Left cardiac atrium (tissue), 4 donors: Measurements from ENCODE around the gene SCUBE1. TPM values are rescaled to one million over a fixed set of nuclear protein-coding genes. Genes with fewer than 3 reads are reported as not detected.

Source experiments
- ATAC-seq, 2 donors: fragments of 200-7000 bp; cut with Tn5 transposase; one replicate each; pipeline ENCODE4 v1.9.1; 2020; ENCODE audit warnings: mild to moderate bottlenecking in 2 of 2, moderate library complexity in 2 of 2
- DNase-seq: peaks from one replicate; pipeline ENCODE4 v3.0.0-alpha.2; 2020
- intact Hi-C, 2 donors: fragments of 100-400 bp; cut with DNase I; formaldehyde crosslinking; loops; one replicate each; pipeline versions ENCODE4 v1.14.1 to v1.15.1; 2022 to 2023
- long read RNA-seq: library from polyadenylated mRNA; unstranded; transcript quantifications from one replicate; pipeline ENCODE4 v2.0.0, GENCODE V29; 2021
- total RNA-seq, 2 donors: library from RNA; stranded (reverse); fragmentation: NEBNext Ultra II Directional; extraction: Animal tissue kit (Norgen Biotek cat#: 25700); gene quantifications; one replicate each; pipeline ENCODE4 v1.2.1, GENCODE V29; 2021
- donor health status: DM: no; HTN: yes; CAD: no.
- donor health status: DM: no; HTN: yes; CAD: no; lungs with severe emphysema.
- donor health status: DM: yes; HTN: yes; CAD: no.
- donor health status: Dilated cardiomyopathy.

SCUBE1 gene
- total RNA-seq = 1 to 10 TPM in 1 of 2 donors, under 1 TPM in 1; 0.97 to 3.3 TPM
- long read RNA-seq = 0 reads

- ATAC-seq = peak; percentile 78 to 94
- DNase-seq = peak; percentile 58
- intact Hi-C loops = no loop called here
Measured at GRCh38 chr22:43343262-43343669, at the start of gene SCUBE1. TSS of gene SCUBE1 (minus strand) at chr22:43343372. CDS start at chr22:43343261, 111 bp downstream.

GRCh38 chr22:43392385-43392989 is 49.3 kb upstream of the SCUBE1 start:
- intact Hi-C loops = no loop called here
- ATAC-seq = no peak

GRCh38 chr22:43391306-43391705 is 48.1 kb upstream of the SCUBE1 start:
- DNase-seq (no peak), ATAC-seq (no peak)
- intact Hi-C loops = no loop called here

More at GRCh38 chr22:43392385-43392989, 49.3 kb upstream of the SCUBE1 start:
- no peak for DNase-seq

GRCh38 chr22:43390872-43391271 is 47.7 kb upstream of the SCUBE1 start:
- DNase-seq (no peak), ATAC-seq (no peak)
- intact Hi-C loops = no loop called here

GRCh38 chr22:43390166-43390565 is 47.0 kb upstream of the SCUBE1 start:
- DNase-seq = no peak
- ATAC-seq = no peak
- intact Hi-C loops = no loop called here

- intact Hi-C loops = loop anchor here (5.0 to 10.0 kb wide), 3 partner anchors 117 to 1235 kb away; no protein-coding TSS in a partner anchor
- no peak for DNase-seq
Measured at GRCh38 chr22:43389227-43389836, 46.2 kb upstream of the SCUBE1 start.

GRCh38 chr22:43388420-43388851 is 45.3 kb upstream of the SCUBE1 start:
- ATAC-seq = peak; percentile 80 to 82
- DNase-seq = peak; percentile 79
- intact Hi-C loops = loop anchor here (5.0 to 10.0 kb wide), 3 partner anchors 116 to 1236 kb away; no protein-coding TSS in a partner anchor

More at GRCh38 chr22:43389227-43389836, 46.2 kb upstream of the SCUBE1 start:
- ATAC-seq = no peak

GRCh38 chr22:43387815-43388214 is 44.6 kb upstream of the SCUBE1 start:
- DNase-seq = no peak
- intact Hi-C loops = loop anchor here (5.0 to 10.0 kb wide), 3 partner anchors 116 to 1237 kb away; no protein-coding TSS in a partner anchor
- no peak for ATAC-seq

- ATAC-seq = peak; percentile 90 to 92
- DNase-seq = peak; percentile 80
- intact Hi-C loops = loop anchor here (1.0 to 10.0 kb wide), 5 partner anchors 113 to 1239 kb away; no protein-coding TSS in a partner anchor
Measured at GRCh38 chr22:43385770-43386641, 42.8 kb upstream of the SCUBE1 start.

- intact Hi-C loops = loop anchor here (1.0 to 10.0 kb wide), 5 partner anchors 112 to 1240 kb away; no protein-coding TSS in a partner anchor
- DNase-seq = no peak
- ATAC-seq = no peak
Measured at GRCh38 chr22:43384863-43385262, 41.7 kb upstream of the SCUBE1 start.

GRCh38 chr22:43381693-43382092 is 38.5 kb upstream of the SCUBE1 start:
- ATAC-seq (no peak), DNase-seq (no peak)
- intact Hi-C loops = loop anchor here in 1 of 2 donors (10.0 kb wide), 2 partner anchors 503 to 1243 kb away; no protein-coding TSS in a partner anchor

- no peak for ATAC-seq
- DNase-seq = no peak
- intact Hi-C loops = no loop called here
Measured at GRCh38 chr22:43377896-43378704, 34.9 kb upstream of the SCUBE1 start.

GRCh38 chr22:43377548-43377895 is 34.4 kb upstream of the SCUBE1 start:
- ATAC-seq = no peak
- no peak for DNase-seq
- intact Hi-C loops = no loop called here

- intact Hi-C loops = no loop called here
- DNase-seq = no peak
- no peak for ATAC-seq
Measured at GRCh38 chr22:43376765-43377547, 33.8 kb upstream of the SCUBE1 start.

- DNase-seq (no peak), ATAC-seq (no peak)
- intact Hi-C loops = no loop called here
Measured at GRCh38 chr22:43375951-43376455, 32.8 kb upstream of the SCUBE1 start.

GRCh38 chr22:43370036-43370435 is 26.9 kb upstream of the SCUBE1 start:
- ATAC-seq (no peak), DNase-seq (no peak)

GRCh38 chr22:43365715-43366440 is 22.7 kb upstream of the SCUBE1 start:
- DNase-seq (no peak), ATAC-seq (no peak)
- intact Hi-C loops = no loop called here

More at GRCh38 chr22:43370036-43370435, 26.9 kb upstream of the SCUBE1 start:
- intact Hi-C loops = no loop called here
